ENCODE results near the gene PTPN20.
"Not testable (repeated sequence)": the region's sequence is repeated elsewhere in the genome, so short reads cannot be mapped to it uniquely, and the experiment has no call there.

GRCh38 chr10:46878761-46879160, 32.5 kb upstream of the PTPN20 start:
- TF ChIP-seq EP300, CTCF, POLR2A (IDR thresholded peaks at IDR 0.05): not testable (repeated sequence)

All from tibial nerve (tissue), 4 donors.